ENCODE measurements around the gene WDR64. TPM values are rescaled to one million over a fixed set of nuclear protein-coding genes. Genes with fewer than 3 reads are reported as not detected.

The WDR64 gene
- total and polyA plus RNA-seq, 2 of the 13 experiments (the other 11 are each of a cell fraction or from before 2014, with no cell fraction given): not detected

GRCh38 chr1:241848686-241849344 is 196.7 kb downstream of the WDR64 start:
- ATAC-seq: peak; percentile 22
- intact Hi-C loops (cut with micrococcal nuclease; ENCODE audit: unreplicated experiment): no loop called here
- Histone ChIP-seq H3K36me3 (replicated peaks in 1 of 2; ENCODE audit: control insufficient read depth in 1 of 2, insufficient read depth in 2 of 2, low read length in 2 of 2) (peaks cover 0 to 4% of the 10 kb centered on the region in 2 experiments; a peak in 1 of 5 replicates), H3K4me1 (ENCODE audit: insufficient read depth, low read length) (peaks cover 29% of the 10 kb centered on the region), H4K20me1 (ENCODE audit: insufficient read depth, low read length) (no peaks in the 10 kb centered on the region), H3K4me3 (replicated peaks in 1 of 3; ENCODE audit: insufficient read depth in 1 of 3, low read depth in 2 of 3, low read length in 3 of 3) (peak overlapping the region; percentile 90 to 99 (median 97)), H3K27ac (ENCODE audit: extremely low read length, insufficient read depth, low read length) (peak overlapping the region; percentile 86), H3K4me2 (ENCODE audit: low read depth, low read length) (peak overlapping the region; percentile 82), H2AFZ (ENCODE audit: low read length) (peak overlapping the region; percentile 81), H3K9ac (ENCODE audit: insufficient read depth, low read depth, low read length) (peak overlapping the region; percentile 79), H3K9me3 (ENCODE audit: low read length) (no peaks in the 10 kb centered on the region), H3K27me3 (ENCODE audit: control insufficient read depth in 1 of 2, insufficient read depth in 2 of 2, low read length in 2 of 2) (no peaks in the 10 kb centered on the region; a peak in 1 of 5 replicates), H3K79me2 (ENCODE audit: insufficient read depth, low read length) (peaks cover 2% of the 10 kb centered on the region)
- BruUV-seq (replicated peaks): no TSS peak
- no peak for FAIRE-seq
- DNase-seq (ENCODE audit: low spot score): no peak
- 2% methylated on average over 13 of the region's 13 CpGs for WGBS (ENCODE audit: low lambda C conversion rate)
- TF ChIP-seq ZBTB14 (CRISPR knock-in tag; IDR thresholded peaks at IDR 0.05) (no peak), ZNF350 (CRISPR knock-in tag; IDR thresholded peaks at IDR 0.05; ENCODE audit: borderline replicate concordance, low read depth) (no peak), ZNF296 (CRISPR knock-in tag; conservative IDR thresholded peaks at IDR 0.05) (no peak), ZNF496 (CRISPR knock-in tag; IDR thresholded peaks at IDR 0.05; ENCODE audit: insufficient replicate concordance) (no peak), HIVEP1 (CRISPR knock-in tag; IDR thresholded peaks at IDR 0.05) (no peak), MAFG (CRISPR knock-in tag; IDR thresholded peaks at IDR 0.05) (no peak), ZNF317 (CRISPR knock-in tag; IDR thresholded peaks at IDR 0.05) (no peak), GATAD2A (CRISPR knock-in tag; IDR thresholded peaks at IDR 0.05) (no peak), ZNF782 (CRISPR knock-in tag; IDR thresholded peaks at IDR 0.05; ENCODE audit: borderline replicate concordance) (no peak), ZBTB25 (CRISPR knock-in tag; IDR thresholded peaks at IDR 0.05) (no peak), ZNF570 (CRISPR knock-in tag; IDR thresholded peaks at IDR 0.05; ENCODE audit: borderline replicate concordance) (no peak), ZUFSP (CRISPR knock-in tag; IDR thresholded peaks at IDR 0.05; ENCODE audit: borderline replicate concordance) (no peak)
- in situ Hi-C loops (cut with HindIII; ENCODE audit: extremely low pct_ligation_motif_present, low pct_unique_long_range_greater_than_20kb): no loop called here
- CTCF ChIA-PET (ENCODE audit: low intra/inter-chr PET ratio, low total read pairs): no interaction called here
- POLR2A ChIA-PET: no interaction called here
